GM19395 (cell line): ENCODE measurements around the gene RBM28.
"Not testable (repeated sequence)": the region's sequence is repeated elsewhere in the genome, so short reads cannot be mapped to it uniquely, and the experiment has no call there.

Source experiments
- ATAC-seq: cut with Tn5 transposase; IDR thresholded peaks from one replicate; pipeline ENCODE4 v1.9.1; 2021; ENCODE audit warnings: mild to moderate bottlenecking, moderate library complexity; ENCODE audit not compliant: unreplicated experiment

Gene RBM28

DNA sequence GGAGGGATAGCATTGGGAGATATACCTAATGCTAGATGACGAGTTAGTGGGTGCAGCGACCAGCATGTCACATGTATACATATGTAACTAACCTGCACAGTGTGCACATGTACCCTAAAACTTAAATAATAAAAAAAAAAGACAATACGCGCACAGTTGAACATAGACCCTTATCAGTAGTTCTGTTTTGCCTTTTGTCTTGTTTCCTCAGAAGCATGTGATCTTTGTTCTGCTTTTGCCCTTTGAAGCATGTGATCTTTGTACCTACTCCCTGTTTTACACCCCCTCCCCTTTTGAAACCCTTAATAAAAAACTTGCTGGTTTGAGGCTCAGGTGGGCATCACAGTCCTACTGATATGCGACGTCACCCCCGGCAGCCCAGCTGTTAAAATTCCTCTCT, 45.7 kb downstream of the RBM28 start:
- ATAC-seq = not testable (repeated sequence)

DNA sequence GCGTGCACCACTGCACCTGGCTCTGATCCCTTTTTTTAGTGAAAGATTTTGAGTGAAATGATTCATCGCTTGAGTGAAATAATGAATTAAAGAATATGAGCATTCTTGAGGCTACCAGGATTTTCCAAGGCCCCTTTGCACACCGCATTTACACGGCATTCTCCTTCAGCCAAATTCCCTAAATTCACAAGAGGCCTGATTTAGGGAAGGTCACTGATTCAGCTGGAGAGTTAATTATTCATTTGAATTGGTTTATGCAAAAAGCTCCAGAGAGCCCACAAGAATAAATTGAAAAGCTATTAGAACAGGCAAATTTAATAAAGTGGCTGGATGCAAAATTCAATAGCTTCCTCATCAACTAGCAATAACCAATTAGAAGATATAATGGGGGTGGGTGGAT, 56.2 kb downstream of the RBM28 start:
- no peak for ATAC-seq

DNA sequence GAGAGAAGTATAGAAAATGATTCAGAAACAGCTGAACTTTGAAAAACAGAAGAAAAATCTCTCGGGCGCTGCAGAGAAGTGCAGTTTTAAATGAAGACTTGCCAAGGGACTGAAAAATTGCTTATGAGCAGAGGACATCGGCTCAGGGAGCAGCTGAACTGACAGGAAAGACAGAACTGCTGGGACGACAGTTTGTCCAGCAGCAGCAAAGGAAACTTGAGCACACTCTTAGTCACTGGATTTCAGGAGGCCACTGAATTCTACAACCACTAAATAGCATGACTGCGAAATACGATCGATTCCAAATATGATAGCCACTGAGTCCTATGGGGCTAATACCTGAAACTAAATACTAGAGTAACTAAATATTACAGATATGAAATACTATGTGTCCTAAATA, 59.6 kb downstream of the RBM28 start:
- no peak for ATAC-seq

DNA sequence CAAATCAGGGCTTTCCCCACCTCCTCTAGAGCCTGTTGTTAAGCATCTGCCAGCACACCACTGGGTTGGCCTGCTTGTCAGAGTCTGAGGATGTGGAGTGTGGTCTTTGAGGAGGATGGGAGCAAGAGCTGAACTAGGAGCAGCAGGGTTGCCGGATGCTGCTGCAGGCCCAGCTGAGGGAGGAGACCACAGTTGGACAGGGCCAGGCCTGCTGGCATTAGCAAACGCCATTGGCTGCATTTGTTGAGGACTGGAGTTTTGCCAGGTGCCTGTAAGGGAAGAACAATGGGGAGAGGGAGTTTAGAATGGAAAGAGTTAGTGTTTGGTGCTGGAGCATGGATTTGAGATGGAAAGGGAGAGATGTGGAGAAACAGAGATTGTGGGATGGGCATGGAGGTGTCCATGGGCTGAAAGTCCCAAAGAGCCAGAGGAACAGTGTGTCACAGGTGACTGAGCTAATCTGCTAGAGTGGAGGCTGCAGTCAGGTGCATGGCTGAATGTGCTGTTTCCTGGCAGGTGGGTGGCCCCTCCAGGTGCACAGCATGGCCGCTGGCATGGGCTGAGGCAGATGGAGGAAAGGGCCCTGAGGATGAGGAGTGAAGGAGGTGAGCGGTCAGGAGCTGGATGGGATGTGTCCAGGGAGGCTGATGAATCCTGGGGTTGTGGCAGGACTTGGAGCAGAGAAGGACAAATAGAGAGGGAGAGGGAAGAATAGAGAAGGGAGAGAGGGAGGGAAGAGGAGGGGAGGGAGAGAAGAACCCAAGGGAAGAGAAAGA, 61.9 kb downstream of the RBM28 start:
- no peak for ATAC-seq

DNA sequence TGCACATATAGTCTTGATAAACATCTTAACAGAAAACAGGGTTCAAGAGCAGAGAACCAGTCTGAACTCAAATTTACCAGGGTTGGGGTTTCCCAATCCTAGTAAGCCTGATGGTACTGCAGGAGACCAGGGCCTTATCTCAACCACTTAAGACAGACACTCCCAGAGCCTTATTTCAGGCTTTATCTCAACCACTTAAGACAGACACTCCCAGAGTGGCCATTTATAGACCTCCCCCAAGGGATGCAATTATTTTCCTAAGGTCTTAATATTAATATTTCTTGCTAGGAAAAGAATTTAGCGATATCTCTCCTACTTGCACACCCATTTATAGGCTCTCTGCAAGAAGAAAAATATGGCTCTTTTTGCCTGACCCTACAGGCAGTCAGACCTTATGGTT, 63.3 kb downstream of the RBM28 start:
- not testable (repeated sequence) for ATAC-seq

DNA sequence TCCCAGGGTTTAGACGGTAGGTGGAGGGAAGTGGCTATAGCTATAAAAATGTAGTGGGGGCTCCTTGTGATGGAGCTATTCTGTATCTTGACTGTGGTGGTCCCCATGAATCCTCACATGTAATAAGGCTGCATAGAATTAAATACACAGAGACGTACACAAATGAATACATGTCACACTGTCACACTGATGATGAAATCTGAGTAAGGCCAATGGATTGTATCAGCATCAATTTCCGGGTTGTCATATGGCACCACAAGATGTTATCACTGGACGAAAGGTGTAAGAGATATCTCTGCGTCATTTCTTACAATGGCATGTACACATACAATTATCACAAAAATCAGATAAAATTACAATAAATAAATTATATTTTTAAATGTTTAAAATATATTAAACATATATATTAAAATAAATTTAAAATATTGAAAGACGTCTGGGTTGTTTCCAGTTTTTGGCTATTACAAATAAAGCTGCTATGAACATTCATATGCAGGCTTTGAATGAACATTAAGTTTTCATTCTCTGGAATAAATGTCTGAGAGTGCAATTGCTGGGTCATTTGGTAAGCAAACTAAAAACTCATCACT, 64.5 kb downstream of the RBM28 start:
- ATAC-seq = no peak

DNA sequence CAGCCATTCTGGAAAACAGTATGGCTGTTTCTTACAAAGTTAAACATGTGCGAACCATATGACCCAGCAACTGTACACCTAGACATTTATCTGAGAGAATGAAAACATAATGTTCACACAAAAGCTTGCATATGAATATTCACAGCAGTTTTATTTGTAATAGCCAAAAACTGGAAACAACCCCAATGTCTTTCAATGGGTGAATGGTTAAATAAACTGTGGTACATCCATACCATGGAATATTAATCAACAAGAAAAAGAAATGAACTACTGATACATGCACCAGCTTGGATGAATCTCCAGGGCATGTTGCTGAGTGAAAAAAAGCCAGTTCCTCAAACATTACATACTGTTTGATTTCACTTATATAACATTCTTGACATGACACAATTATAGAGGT, 65.3 kb downstream of the RBM28 start:
- no peak for ATAC-seq

DNA sequence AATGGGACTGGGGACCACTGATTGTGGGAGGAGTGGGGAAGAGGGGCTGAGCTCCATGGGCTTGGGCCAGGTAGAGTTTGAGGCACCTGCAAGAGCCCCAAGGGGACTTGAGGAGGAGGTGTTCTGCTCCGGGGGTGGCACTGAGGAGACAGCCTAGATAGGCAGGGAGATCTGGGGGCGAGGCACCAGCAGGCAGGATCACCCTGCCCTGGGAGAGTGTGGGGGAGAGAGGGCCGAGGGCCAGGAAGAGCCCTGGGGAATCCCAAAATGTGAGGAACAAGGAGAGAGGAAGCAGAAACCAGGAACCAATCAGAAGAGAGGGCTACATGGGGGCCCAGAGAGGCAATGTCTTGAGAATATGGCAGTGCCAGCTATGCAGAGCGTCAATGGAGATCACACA, 68.0 kb downstream of the RBM28 start:
- no peak for ATAC-seq

DNA sequence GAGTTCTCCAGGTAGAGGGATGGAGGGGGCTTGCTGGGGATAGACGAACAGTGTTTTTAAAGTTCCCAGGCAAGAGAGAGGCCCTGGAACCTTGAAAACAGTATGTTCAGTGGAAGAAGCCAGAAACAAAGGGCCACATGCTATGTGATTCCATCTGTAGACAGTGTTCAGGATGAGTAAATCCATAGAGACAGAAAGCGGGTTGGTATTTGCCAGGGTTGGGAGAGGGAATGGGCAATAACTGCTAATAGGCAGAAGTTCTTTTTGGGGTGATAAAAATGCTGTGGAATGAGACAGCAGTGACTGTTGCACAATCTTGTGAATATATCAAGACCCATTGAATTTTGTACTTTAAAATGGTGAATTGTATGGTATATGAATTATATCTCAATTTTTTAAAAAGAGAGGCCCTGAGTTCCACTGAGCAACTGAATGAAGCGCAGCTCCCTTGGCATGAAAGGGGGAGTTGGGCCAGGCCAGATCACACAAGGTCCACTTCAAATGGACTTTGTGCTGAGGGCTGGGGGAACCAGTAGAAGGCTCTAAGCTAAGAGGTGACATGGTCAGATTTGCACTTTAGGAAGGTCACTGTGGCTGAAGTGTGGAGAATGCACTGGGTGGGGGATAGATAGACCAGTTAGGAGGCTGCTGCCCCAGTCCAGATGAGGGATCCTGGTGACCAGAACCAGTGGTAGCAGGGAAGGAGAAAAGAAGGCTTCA, 68.7 kb downstream of the RBM28 start:
- no peak for ATAC-seq

DNA sequence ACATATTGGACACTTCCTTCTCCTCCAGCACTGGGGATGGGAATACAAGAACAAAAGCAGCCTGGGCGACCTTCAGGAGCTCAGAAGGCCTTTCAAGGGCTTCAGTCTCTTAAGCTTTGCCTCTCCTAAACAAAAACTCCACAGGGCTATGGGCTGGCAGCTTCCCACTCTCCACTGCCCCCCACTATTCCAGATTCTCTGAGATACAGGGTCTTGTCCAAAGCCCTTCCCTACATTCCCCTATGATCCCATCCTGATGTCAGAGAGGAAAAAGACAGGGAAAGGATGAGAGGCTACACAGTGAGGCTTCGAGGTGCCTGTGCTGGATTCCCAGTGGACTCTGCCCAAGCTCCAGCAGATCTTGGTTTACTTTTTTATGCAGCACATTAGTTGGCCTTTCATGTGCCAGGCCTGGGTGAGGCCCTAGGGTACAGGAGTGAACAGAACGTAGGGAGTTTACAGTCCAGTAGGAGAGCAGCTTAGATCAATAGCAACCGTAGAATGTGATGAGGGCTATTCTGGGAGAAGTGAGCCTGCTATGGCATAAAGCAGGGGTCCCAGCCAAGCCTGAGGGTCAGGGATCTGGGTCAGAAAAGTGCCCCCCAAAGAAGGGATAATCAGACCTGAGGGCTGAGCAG, 69.3 kb downstream of the RBM28 start:
- no peak for ATAC-seq

DNA sequence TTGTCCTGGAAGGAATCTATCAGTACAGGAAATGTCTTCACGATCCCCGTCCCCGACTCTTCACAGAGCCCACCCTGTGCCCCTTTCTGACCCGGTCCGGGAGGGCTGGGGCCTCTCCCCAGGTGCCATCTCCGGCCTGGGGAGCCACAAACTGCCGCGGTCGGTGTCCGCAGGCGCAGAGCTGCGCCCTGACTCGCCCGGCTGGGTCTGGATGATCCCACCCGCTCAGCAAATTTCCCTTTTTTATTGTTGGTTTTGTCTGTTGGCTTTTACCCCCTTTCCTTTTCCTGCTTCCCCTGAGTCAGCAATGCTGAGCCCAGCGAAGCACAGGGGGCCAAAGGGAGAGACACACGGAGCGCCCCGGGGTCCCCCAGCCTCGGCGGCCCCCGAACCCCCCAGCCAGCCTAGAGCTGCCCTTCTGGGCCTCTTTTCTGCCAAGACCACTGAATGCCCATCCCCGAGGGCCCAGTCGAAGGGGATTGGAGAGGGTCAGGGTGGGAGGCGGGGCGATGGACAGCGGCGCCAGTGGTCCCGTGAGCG, 71.7 kb downstream of the RBM28 start:
- ATAC-seq = no peak

DNA sequence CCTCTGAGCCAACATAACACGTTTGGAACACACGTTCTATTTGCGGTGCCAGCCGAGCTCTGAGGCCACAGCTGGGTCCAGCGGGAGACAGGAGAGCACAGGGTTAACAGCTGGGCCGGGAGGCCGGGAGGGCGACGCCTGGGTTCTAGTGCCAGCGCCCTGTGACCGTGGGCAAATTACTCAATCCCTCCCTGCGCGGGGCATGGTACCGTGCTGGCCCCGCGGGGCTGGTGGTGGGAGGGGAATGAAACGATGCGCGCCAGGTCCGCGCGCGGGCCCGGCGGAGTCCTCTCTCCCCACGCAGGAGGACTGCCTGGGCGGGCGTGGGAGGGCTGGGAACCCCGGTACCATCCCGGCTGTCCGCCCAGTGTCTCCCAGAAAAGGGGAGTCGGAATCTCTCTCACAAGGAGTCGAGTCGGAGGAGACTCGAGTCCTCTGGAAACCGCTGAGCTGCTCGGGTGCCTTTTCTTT, 72.2 kb downstream of the RBM28 start:
- no peak for ATAC-seq

DNA sequence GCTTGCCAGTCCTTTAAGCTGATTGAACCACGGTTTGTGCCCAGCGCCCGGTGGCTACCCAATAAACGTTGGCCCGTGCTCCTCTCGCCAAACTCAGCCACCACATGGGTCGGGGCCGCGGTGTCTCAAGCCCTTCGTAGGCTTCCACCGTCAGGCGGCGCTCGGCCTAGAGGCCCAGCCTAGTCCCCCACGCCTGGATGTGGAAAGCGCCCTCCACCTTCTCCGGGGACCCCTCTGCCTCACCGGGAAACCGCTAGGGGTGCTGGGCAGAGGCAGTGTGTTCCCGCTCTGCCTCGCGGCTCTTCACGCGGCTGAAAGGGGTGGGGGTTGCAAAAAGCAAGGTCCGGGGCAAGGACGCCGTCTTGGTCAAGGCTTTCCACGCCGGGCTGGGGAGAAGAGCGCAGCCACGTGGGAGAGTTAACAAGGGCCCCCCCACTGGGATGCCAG, 72.9 kb downstream of the RBM28 start:
- ATAC-seq = no peak

DNA sequence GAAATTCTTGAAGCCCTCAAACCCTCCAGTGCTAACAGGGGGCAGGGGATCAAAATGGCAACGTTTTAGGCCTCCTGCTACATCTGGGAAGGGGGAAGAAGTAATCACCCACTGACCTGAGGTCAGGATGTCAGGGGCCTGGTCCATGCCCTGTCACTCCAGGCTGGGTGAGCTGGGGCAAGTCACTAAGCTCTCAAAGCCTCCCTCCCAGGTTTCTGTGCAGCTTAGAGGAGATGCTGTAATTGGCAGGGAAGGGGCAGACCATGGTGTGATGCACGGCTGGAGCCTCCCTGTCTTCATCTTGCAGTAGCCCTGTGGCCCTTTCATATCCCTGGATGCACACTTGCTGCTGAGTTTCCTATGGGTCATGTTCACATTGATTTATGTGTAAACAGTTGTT, 75.5 kb downstream of the RBM28 start:
- no peak for ATAC-seq

DNA sequence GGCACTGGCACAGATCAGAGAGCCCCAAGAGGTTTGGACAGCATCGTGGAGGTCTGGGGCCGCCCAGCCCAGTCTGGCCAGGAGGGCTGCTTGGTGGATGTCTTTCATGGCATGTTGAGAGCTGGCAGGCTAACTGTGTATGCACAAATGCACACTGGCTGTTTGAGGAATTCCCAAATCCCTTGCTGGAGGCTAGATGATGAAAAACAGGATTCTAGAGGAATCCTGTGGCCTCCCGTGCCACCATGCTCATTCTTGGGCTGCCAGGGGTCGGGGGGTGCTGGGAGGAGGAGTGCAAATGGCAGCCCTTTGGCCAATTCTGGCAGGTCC, 76.1 kb downstream of the RBM28 start:
- ATAC-seq = no peak

DNA sequence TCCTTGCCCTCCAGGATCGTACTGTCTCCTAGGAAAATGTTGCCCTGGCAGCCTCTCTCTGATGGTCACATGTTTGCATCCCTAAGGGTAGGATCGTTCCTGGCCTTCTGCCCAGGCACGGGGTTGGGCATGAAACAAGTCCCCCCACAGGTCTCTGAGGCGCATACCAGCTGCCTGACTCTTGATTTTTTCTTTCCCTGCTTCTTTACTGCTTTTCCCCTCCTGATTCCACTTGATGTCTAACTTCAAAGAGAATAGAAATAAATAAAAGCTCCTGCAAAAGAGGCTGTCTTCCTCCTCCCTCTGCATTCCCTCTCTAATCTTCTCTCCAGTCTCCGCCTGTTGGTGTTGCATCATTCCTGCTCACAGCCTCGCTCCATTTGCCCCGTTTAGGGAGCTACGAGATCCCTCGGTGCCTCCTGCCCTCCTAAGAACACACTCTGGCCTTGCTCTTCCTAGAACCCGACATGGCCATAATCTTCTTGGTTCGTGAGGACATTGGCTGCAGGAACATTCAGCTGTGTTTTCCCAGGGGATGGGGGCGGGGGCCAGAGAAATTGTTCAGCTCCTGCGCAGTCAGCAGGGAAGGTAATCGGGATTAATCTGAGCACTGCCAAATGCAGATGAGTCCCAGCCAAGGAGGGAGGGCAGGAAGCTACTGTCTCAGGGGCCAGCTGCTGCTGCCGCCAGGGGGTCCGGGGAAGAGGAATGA, 76.7 kb downstream of the RBM28 start:
- no peak for ATAC-seq

DNA sequence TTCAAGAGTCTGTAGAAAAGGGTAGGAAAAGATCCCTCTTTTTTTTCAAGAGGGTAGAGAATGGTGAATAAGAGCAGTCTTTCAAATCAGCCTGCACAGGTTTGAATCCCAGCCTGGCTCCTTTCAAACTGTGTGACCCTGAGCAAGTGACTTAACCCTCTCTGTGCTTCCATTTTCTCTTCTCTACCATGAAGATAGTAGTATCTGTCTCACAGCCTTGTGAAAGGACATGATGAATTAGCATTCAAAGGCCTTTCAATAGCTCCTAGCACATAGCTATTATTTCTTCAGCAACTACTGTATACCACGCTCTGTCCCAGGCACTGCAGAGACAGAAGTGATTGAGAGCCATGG, 77.2 kb downstream of the RBM28 start:
- ATAC-seq = no peak

DNA sequence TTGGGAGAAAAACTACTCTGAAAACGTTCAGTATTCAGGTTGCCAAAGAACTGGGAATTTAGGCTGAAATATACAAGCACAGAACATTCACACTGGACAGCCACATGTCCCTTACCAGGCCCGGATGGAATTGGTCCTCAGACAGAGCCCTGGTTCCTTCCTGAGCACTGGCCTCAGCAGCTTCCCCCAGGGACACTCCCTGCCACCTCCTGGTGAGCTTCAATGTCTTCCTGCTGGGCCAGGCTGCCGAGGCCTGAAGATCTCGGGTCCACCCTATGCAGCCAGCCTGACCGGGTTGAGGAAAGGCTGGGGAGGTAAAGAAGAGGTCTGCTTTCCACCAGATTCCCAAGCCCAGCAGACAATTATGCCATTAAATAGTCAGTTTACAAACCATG, 77.8 kb downstream of the RBM28 start:
- ATAC-seq = no peak

DNA sequence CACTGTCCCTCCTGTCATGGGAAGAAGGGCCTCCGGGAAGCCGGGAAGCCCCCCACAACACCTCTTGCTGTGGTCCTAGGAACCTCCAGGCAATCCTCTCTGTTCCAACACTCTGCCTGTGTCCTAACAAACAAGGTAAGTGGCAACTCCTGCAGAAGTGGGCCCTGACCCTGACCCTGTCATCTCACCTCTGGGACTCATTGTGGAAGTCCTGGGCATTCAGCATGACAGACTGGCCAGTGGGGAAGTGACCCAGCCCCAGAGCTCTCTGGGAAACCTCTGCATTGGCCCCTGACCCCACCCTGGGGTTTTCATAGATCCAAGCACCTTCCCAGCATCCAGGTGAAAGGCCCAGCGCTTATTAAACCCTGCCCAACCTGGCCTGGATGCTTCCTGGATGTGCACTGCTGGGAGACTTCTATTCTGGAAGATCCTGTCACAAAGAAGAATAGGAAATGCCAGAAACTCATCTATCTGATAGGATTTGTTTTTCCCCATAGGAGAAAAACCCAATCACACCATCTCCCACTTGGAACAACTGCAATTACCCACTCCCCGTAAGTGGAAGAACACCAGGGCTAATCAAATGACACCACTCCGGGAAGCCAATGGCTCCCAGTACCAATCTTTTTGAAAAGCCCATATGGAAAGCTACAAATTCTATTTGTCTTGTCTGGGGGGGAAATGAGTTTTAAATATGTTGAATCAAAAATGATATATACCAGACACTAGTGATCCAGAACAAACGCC, 78.4 kb downstream of the RBM28 start:
- ATAC-seq = no peak

DNA sequence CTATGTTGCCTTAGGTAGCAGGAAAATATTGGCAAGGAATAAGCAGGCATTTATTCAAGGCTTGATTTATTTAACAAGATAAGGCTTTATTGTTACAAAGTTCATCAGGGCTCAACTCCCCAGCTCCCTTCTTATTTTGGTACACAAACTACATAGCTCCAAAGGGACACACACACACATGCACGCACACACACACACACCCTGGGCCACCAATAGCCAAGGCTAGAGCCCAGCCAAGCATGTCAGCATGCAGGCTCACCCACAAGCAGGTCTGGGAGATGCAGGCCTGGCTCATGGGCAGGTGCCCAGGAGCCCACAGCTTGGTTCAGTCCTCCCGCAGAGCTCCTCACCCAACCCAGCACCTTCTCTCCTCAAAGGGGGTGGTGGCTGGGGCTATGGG, 79.2 kb downstream of the RBM28 start:
- ATAC-seq = no peak
